RWPE1 (cell line): ENCODE data around the gene PPM1F.

Experiments
- CTCF ChIA-PET: fragments of 350-600 bp; sonication (Branson Sonifier 250); formaldehyde crosslinking; extraction: SDS; loops from one replicate; lab custom pipeline; 2021; lab: Yijun Ruan, JAX
- POLR2A ChIA-PET: fragments of 400-600 bp; formaldehyde crosslinking; extraction: SDS; loops from one replicate; lab custom pipeline; 2020; ENCODE audit warnings: antibody characterized with exemption; ENCODE audit not compliant: low non-redundant PET; lab: Yijun Ruan, JAX
- DNase-seq: peaks from one replicate; pipeline ENCODE4 v3.0.0; 2012; ENCODE audit warnings: low spot score
- H3K27ac ChIP-seq: fragments of 450-650 bp; 2 replicates; pipeline ENCODE4 v1.5.1; 2017
- TF ChIP-seq, protein P1 (sequence below): fragments of 450-650 bp; conservative IDR thresholded peaks from 2 replicates; pipeline ENCODE4 v1.5.1; 2017; ENCODE audit warnings: low read depth, mild to moderate bottlenecking

Gene PPM1F

DNA sequence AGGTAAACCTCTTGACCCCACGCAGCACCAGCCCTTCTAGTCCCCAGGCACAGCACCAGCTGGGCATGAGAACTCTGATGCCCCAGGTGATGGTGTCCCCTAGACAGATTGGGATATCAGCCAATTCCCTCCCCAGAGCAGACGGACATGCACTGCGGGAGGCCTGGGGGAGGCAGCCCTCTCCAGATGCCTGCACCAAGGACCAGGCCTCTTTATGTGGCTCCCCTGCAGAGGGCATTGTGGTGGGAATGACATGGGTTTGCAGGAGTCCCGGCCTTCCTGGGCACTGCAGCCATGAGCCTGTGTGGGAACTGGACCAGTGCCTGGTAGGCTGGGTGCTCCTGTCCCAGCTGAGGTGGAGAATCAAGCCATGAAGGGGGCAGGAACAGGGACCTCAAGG lies 25.9 kb downstream of the PPM1F start:
- ChIA-PET POLR2A (no interaction called here), CTCF (no interaction called here)
- no peak for DNase-seq
- TF ChIP-seq, protein P1, sequence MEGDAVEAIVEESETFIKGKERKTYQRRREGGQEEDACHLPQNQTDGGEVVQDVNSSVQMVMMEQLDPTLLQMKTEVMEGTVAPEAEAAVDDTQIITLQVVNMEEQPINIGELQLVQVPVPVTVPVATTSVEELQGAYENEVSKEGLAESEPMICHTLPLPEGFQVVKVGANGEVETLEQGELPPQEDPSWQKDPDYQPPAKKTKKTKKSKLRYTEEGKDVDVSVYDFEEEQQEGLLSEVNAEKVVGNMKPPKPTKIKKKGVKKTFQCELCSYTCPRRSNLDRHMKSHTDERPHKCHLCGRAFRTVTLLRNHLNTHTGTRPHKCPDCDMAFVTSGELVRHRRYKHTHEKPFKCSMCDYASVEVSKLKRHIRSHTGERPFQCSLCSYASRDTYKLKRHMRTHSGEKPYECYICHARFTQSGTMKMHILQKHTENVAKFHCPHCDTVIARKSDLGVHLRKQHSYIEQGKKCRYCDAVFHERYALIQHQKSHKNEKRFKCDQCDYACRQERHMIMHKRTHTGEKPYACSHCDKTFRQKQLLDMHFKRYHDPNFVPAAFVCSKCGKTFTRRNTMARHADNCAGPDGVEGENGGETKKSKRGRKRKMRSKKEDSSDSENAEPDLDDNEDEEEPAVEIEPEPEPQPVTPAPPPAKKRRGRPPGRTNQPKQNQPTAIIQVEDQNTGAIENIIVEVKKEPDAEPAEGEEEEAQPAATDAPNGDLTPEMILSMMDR = no peak
- no peak overlapping the region; the same call in 1 of the 2 replicates for H3K27ac ChIP-seq

DNA sequence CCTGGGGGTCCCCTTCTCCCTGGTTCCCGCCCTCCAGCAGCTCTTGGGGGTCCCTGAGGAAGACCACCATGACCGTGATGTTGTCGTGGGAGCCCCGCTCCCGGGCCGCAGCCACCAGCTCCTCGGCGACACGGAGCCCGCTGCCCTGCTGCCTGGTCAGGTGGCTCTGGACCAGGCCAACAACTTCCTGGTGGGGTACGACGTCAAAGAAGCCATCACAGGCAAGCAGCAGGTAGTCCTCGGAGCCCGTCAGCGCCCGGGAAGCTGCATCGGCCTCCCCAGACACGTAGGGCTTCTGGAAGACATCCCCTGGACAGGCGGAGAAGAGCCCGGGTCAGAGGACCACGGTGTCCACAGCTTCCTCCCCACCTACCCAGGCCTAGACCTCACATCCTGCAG lies 29.5 kb downstream of the PPM1F start:
- CTCF ChIA-PET = no interaction called here
- POLR2A ChIA-PET = no interaction called here
- TF ChIP-seq, protein P1 = no peak
- H3K27ac ChIP-seq = no peak overlapping the region
- no peak for DNase-seq

DNA sequence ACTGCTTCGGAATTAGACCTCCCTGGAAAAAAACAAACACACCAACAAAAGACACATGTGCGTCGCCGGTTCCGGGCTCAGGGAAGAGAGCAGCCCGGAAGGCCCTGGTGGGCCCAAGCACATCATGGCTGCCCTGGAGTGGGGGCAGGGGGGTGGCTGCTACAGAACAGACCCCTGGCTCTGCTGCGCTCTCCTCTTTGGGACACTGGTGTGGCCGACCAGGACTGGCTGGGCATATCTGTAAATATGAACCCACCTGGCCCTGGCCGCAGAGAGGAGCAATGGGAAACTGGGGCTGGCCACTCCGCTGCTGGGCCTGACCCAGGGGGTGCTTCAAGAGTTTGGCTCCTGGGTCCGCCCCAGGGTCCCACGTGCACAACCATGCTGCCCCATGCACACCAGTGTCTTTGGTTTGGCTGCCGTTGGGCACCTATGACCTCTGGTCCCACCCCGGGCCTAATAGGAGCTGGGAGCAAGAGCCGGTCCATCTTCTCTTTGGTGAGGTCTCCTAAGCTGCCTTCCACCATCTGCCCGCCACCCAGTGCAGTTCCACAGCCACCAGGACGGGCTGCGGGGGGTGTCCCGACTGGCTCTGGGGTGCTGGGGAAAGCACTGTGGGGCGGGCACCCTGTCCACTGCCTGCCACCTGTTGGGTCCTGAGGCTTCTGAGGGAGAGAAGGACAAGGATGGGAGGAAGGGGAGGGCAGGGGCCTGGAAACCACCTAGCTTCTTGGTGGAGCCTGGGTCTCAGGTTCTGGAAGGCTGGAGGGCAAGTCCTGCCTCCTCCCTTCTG lies 30.1 kb downstream of the PPM1F start:
- TF ChIP-seq, protein P1 = no peak
- no peak overlapping the region for H3K27ac ChIP-seq

DNA sequence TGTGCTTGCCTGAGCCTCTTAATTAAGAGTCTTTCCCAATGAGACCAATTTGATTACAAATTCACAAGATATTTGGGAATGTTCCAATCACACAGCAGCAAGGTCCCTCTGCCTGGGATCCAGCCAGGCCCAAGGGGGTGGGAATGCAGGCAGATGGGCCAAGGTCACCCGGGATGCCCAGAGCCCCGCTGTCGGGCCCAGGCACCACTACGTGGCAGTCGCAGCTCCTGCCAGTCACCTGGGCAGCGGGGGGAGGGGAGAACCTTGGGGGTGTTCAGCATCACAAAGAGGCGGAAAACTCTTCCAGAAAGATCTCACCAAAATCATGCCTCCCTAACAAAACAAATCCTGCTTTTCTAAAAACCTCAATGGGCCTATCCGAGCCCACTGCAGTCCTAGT lies 30.9 kb downstream of the PPM1F start:
- TF ChIP-seq, protein P1 = no peak
- ChIA-PET CTCF (interaction anchor here (0.6 kb wide), 1 partner anchor 16 kb away, joined by 3 read pairs; no protein-coding TSS in a partner anchor), POLR2A (no interaction called here)
- no peak for DNase-seq
- H3K27ac ChIP-seq = no peak overlapping the region

More for the DNA sequence above, 30.1 kb downstream of the PPM1F start:
- ChIA-PET CTCF (interaction anchor here (0.6 kb wide), 1 partner anchor 15 kb away, joined by 3 read pairs; no protein-coding TSS in a partner anchor), POLR2A (no interaction called here)
- DNase-seq = no peak

DNA sequence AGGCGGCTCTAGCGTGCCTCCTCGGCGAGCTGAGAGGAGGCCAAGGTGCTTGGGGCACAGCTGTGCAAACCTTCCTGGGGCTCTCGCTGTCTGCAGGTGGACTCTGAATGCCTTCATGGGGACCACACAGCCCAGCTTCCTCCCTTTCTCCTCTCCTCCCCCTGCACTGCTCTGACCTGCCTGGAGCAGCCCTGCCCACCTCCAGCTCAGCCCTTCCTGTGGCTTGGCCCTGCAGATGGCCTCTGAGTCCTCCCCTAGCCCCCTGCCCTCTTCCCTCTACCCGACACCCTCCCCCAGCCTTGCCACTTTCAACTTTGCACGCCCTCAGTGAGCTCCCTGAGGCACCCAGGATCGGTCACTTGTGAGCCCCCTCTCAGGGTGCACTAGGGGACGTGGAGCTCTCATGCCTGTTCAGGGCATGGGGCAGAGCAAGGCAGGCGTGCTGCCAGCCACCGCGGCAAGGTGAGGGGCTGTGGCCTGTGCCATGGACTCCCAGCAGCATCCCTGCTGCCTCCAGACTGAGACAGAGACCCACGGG lies 31.4 kb downstream of the PPM1F start:
- H3K27ac ChIP-seq = no peak overlapping the region
- ChIA-PET CTCF (no interaction called here), POLR2A (no interaction called here)
- TF ChIP-seq, protein P1 = no peak
- no peak for DNase-seq

DNA sequence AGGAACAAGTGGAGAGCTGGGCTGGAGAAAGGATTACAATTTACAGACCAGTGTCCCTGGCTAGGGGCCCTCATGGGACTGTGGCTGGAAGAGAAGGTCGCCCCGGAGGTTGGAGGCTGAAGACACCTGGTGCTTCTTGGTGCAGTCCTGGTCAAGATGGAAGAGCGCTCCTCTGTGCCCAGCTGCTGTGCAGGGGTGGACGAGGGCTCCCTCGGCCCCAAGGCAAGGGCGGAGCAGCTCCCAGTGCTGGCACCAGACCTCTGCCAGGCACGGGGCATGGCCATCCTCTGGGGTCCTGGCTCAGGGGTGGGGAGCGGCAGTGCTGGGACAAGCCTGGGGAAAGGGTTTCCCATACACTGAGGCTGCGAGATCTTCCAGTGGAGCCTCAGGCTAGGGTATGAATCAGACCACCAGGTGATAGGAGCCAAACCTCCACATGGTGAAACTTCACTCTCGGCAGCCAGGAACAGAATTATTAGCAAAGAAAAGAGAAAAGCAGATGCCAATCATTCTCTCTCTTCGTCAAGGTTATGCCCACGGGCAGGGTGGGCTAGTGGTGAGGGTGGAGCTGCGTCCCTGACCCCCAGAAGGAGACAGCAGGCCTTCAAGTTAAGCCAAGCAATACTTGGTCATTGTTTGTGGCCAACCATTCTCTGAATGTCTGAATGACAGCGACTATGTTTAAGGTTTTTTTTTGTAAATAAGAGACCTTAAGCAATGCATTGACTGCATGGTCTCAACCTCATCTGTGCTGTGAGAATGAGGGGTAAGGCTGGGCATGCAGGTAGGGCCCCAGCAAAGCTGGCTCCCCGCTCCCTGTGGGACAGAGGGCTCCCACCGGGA lies 32.1 kb downstream of the PPM1F start:
- TF ChIP-seq, protein P1 = no peak
- CTCF ChIA-PET = no interaction called here
- DNase-seq = no peak
- H3K27ac ChIP-seq = no peak overlapping the region
- POLR2A ChIA-PET = no interaction called here
